ENCODE data around the gene ACOX2.

The ACOX2 gene

GRCh38 chr3:58497097-58497496 is 39.9 kb downstream of the ACOX2 start:
- no peak for DNase-seq

GRCh38 chr3:58496206-58496857 is 40.7 kb downstream of the ACOX2 start:
- DNase-seq = no peak

GRCh38 chr3:58495101-58495500 is 41.9 kb downstream of the ACOX2 start:
- no peak for DNase-seq

- DNase-seq = no peak
Observed at GRCh38 chr3:58494107-58494506, 42.9 kb downstream of the ACOX2 start.

GRCh38 chr3:58492494-58492905 is 44.5 kb downstream of the ACOX2 start:
- DNase-seq = no peak

- DNase-seq = peak; percentile 63 to 82 (median 68)
Observed at GRCh38 chr3:58491506-58492402, 45.2 kb downstream of the ACOX2 start, which contains the start of gene KCTD6. TSS of gene KCTD6 (plus strand) at chr3:58492096. CDS start at chr3:58498756, 6,660 bp downstream.

- no peak for DNase-seq
Observed at GRCh38 chr3:58490860-58491501, 46.0 kb downstream of the ACOX2 start.

- DNase-seq = no peak
Observed at GRCh38 chr3:58488967-58489366, 48.0 kb downstream of the ACOX2 start.

GRCh38 chr3:58487140-58487886 is 49.7 kb downstream of the ACOX2 start:
- no peak for DNase-seq

- DNase-seq = no peak
Observed at GRCh38 chr3:58485801-58486435, 51.1 kb downstream of the ACOX2 start.

GRCh38 chr3:58484722-58485069 is 52.3 kb downstream of the ACOX2 start:
- DNase-seq = no peak

- DNase-seq = no peak
Observed at GRCh38 chr3:58484045-58484721, 52.8 kb downstream of the ACOX2 start.

- DNase-seq = no peak
Observed at GRCh38 chr3:58482917-58483636, 53.9 kb downstream of the ACOX2 start.

GRCh38 chr3:58480309-58480708 is 56.7 kb downstream of the ACOX2 start:
- DNase-seq = no peak

- DNase-seq = no peak
Observed at GRCh38 chr3:58478781-58479180, 58.2 kb downstream of the ACOX2 start.

- no peak for DNase-seq
Observed at GRCh38 chr3:58474967-58475578, 61.9 kb downstream of the ACOX2 start.

GRCh38 chr3:58474348-58474911 is 62.6 kb downstream of the ACOX2 start:
- no peak for DNase-seq

- DNase-seq = no peak
Observed at GRCh38 chr3:58473275-58473674, 63.7 kb downstream of the ACOX2 start.

- peak in 1 of 4 experiments; percentile 5 for DNase-seq
Observed at GRCh38 chr3:58471025-58471887, 65.7 kb downstream of the ACOX2 start.
